Measurements from ENCODE around the gene TRMT61A.

The TRMT61A gene

GRCh38 chr14:103549361-103550311 is 20.6 kb downstream of the TRMT61A start:
- no peak for DNase-seq

DNA sequence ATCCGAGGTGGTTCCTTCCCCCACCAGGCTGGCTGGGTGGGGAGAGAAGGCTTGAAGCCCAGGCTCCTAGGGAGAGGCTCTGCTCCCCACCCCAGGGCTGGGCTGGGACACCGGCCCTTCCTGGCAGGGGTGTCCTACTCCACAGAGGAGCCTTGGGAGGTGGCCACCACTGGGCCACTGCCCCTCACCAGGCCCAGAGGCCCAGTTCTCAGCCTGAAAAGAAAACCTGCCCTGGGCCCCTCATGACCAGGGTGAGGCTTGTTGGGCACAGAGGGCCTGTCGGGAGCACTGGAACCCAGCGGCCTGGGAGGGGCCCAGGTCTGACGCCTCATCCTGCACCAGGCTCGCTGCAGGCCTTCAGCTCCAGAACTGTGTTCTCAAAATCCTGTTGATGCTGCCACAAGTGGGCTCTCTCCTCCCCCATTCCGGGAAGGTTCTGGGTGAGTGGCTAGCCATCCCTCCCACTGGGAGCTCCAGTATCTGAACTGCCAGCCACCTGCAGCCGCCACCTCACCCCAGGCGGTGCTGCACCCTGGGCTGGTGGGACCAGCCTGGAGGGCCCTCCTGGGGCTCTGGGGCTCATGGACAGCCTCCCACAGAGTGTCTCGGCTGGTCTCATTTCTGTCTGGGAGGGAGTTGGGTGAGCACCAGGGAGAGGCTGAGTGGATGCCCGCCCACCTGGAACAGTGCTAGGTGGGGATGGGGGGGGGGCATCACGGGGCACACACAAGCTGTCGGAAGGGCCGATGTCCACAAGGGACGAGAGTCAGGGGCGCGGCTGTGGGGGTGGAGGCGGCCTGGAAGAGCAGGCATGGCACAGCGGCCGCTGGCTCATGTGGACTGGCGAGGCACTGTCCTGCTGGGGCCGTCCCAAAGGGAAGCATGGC is 21.7 kb downstream of the TRMT61A start:
- DNase-seq: no peak

DNA sequence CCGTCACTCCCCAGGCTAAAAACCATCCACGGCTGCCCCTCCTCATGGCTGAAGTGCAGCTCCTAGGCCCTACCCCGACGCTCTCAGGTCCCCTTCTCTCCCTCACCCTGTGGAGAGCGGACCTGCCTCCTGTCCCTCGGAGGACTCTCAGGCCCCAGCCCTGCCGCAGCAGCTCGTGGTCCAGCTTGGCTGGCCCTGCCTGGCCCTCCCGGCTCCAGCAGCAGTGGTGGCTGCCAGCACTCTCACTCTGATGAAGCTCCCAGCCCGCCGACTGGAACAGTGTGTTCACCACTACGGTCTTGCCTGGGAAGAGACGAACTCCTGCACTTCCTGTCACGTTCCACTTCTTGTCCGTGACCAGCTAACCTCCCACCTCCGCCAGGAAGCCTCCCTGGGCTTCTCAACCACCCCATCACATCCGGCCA is 22.4 kb downstream of the TRMT61A start:
- no peak for DNase-seq

- DNase-seq: no peak
Measured at GRCh38 chr14:103552011-103552845, 23.2 kb downstream of the TRMT61A start.

DNA sequence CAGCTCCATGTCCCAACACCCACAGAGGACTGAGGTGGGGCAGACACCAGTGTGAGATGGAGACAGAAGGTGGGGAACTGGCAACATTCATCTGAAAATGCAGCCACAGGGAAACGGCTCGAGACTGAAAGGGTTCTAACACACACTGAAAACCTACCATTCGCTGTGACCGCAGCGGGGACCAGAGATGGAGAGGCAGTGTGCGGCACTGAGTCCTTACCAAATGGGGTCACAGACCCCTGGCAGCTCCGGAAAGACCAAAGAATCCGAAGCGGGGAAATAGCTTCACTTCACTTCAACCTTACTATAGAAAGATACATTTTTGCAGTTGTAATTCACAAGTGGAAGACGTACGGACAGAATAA is 23.8 kb downstream of the TRMT61A start:
- no peak for DNase-seq

DNA sequence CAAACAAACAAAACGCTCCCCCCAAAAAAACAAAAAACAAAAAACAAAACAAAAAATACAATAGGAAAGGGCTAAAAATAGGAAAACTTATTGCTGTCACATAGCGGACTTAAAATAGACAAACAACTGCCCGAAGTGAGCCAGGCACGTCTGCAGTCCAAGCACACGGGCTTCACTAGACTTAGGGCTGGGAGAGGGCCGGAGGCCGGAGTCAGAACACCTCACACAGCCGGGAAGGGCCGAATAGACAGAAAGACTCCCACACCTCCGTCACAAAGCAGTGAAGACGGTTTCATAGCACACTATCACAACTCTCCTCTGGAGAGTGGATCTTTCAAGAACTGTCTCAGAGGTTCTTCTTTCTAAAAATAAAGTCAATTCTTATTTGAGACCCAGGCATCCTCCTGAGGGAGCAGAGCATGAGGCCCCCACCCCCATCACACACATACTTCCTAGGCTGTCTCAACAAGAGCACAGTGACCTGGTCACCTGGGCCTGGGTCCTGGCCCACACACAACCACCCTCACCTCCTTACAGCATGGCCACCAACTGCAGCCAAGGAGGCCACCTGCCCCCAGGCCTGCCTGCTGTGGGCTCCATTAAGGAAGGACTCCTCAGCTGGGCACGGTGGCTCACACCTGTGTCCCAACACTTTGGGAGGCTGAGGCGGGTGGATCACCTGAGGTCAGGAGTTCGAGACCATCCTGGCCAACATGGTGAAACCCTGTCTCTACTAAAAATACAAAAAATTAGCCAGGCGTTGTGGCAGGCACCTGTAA is 26.8 kb downstream of the TRMT61A start:
- no peak for DNase-seq

DNA sequence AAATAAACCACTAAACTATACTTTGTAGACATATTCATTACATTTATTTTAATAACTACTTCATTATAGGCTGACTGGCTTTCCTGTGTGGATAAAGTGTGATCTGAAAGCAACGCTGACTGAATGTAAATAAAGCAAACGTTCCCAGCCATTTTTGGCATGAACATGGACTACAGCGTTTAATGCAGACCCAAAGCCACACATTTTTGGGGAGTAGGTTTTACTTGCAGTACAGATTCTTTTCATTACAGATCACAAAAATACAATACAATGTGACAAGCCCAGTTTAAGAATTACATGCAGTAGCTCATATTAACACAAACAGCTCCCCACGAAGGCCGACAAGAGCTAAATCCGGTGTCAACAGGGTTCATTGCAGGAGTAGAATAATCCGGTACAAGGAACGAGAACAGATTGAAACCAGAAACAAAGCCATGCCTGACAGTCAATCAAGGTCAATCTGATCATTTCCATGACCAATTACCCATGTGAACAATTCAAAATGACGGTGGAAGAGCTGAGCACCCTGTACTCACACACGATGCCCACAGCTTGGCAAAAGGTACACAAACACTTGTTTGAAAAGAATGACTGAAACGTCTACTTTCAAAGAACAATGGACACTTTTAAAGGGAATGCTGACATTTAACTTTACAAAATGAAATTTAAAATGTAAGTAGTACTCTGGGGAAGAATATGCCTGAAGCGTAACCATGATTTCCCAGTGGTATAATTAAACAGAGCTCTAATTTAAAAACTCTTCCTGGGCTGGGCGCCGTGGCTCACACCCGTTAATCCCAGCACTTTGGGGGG is 28.2 kb downstream of the TRMT61A start:
- DNase-seq: no peak

GRCh38 chr14:103558071-103558882 is 29.3 kb downstream of the TRMT61A start:
- no peak for DNase-seq

DNA sequence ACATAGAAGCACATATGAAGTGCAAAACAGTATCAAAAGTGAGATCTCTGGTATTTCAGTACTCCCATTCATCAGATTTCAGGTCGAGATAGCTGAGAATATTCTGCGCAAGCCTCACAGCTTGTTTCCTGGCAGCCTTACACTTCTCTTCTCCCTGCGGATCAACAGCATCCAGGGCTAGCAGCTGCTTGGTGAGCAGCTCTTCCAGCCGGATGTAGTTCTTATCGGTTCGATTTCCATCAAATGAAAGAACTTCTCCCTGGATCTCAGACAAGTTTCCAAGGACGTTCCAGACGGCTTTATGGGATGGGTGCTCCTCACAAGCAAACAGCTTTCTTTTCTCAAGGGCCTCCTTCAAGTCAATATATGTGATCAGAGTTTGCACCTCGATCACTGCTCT is 30.8 kb downstream of the TRMT61A start:
- no peak for DNase-seq

- DNase-seq: no peak
Measured at GRCh38 chr14:103560691-103561090, 31.7 kb downstream of the TRMT61A start.

DNA sequence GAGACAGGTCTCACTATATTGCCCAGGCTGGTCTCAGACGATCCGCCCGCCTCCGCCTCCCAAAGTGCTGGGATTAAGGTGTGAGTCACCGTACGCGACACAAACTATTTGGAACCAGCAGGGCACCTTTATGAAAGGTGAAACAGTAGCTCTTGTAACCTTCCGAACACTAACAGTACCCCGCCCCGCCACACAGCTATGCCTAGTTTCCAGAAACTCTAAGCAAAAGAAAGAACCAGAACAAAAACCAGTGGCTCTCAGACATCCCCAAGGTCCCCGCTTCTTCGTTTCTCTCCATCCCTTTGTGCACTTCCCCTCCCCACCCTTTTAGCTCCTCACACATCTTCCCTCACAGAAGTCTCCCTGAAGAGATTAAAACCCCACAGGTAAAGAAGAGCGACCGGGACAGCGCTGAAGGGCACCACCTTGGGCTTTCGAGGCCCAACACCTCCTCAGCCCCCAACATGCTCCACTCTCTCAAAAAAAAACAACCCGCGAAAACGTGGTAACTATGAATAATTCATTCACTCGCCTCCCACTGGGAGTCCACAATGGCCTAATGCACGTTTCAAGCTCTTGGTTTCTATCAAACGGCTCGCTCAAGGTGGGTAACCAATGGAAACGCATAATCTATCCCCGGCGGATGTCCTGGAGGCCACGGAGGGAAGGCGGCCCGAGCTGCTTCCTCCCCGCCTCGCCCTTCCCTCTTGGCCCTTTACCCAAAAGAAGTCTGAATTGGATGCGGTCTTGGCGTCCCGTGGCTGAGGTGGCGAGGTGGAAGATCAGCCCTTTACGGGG is 32.6 kb downstream of the TRMT61A start:
- peak; percentile 9 for DNase-seq

DNA sequence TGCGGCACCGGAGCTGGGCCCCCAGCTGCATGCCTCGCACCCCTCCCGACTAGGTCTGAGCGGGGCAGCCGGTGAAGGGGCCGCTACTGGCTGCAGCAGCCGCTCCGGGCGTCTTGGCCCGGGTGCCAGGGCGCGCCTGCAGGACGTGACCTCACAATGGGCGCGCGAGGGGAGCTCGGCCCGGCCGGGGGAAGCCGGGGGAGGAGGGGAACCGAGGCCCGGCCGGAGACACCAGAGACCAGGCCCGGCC is 33.1 kb downstream of the TRMT61A start:
- no peak for DNase-seq

GRCh38 chr14:103562429-103563225 is 33.6 kb downstream of the TRMT61A start, which contains the start of the genes BAG5 and COA8:
BAG5 (minus strand) TSS chr14:103562657; CDS start chr14:103561164, 1,493 bp downstream.
COA8 (plus strand) TSS chr14:103562960; CDS start chr14:103563002, 42 bp downstream.
- peak; percentile 78 for DNase-seq

GRCh38 chr14:103563226-103563620 is 34.2 kb downstream of the TRMT61A start:
- no peak for DNase-seq

DNA sequence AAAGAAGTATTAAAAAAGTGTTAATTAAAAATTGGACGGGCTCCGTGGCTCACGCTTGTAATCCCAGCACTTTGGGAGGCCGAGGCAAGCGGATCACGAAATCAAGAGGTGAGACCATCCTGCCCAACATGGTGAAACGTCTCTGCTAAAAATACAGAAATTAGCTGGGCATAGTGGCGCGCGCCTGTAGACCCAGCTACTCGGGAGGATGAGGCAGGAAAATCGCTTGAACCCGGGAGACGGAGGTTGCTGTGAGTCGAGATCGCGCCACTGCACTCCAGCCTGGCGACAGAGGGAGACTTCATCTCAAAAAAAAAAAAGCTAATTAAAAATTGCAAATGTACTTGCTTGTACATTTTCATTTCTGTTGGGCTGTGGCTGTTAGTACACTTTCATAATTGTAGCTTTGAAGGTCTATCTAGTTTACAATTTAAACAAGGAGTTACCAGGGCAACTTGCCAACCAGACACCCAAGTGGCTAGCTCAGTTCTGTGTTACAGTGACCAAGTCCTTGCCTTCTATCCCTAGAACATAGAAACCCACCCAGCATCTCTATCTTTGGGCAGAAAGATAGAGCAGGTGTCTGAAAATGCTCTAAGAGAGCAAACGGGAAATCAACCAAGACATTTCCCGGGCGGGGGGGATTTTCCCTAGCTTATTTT is 35.0 kb downstream of the TRMT61A start:
- peak; percentile 21 for DNase-seq

- DNase-seq: peak; percentile 56
Measured at GRCh38 chr14:103568952-103569351, 40.0 kb downstream of the TRMT61A start.

GRCh38 chr14:103569408-103569807 is 40.4 kb downstream of the TRMT61A start:
- DNase-seq: no peak

DNA sequence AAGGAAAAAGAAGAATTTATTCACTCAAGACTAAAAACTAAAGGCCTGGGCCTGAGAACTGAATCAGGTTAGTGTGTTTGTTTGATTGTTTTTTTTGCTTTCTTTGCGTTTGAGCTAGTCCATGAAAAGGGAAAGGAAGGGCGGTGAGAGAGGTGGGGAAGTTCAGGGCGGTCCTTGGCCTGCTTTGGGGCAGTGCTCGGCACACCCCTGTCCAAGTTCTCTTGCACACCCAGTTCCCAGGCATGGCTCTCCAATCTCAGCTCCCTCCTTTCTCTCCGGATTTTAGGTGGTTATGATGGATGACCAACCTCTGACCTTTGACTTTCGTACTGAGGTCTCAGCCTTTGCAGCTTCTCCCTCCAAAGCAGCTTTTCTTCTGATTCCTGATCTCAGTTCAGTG is 45.1 kb downstream of the TRMT61A start:
- DNase-seq: no peak
